ENCODE data around the gene SCUBE1. TPM values are rescaled to one million over a fixed set of nuclear protein-coding genes. Genes with fewer than 3 reads are reported as not detected.
"Not testable (repeated sequence)": the region's sequence is repeated elsewhere in the genome, so short reads cannot be mapped to it uniquely, and the experiment has no call there.

The SCUBE1 gene
- total RNA-seq, 4 donors from 2014 or later = 0.68 to 6.4 (median 1.7) TPM

DNA sequence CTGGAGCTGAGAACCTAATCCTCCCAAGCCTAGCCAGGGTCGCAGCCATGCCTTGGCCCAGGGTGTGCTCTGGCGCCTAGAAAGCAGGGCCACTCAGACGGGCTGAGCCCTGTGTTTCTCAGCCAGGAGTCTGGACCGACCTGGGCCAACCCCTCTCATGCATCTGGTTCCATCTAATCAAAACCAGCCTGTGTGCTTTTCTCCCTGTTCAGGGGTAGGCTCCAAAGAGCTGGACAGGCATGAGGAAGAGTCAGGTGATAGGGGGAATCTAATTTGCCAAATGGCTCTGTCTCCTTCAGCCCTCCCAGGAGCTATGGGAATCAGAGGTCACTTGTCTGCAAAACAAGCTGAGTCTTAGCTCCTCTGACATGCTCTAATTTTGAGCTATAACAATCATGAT is 55.7 kb downstream of the SCUBE1 start:
- intact Hi-C loops (cut with DNase I; ENCODE audit: low total_unique reads) = no loop called here
- in situ Hi-C loops (cut with MboI; ENCODE audit: low pct_ligation_motif_present in 1 of 4, low pct_unique_long_range_greater_than_20kb in 1 of 4, low sequenced_read_pairs in 3 of 4) = no loop called here
- WGBS, 2 donors (ENCODE audit: low coverage in 1 of 2) = 82% methylated on average over 4 of the region's 4 CpGs; no CpG with 5 or more reads in 1 of the 2 donors
- Histone ChIP-seq H3K4me1 (peaks cover 0 to 25% (median 17%) of the 10 kb centered on the region in 4 donors), H3K4me3 (no peak overlapping the region), H3K9me3 (no peaks in the 10 kb centered on the region), H3K27me3 (no peaks in the 10 kb centered on the region), H3K27ac (no peak overlapping the region), H3K36me3 (no peaks in the 10 kb centered on the region)
- DNase-seq = no peak
- TF ChIP-seq POLR2A (IDR thresholded peaks at IDR 0.05) (no peak), CTCF (IDR thresholded peaks at IDR 0.05) (no peak), POLR2AphosphoS5 (IDR thresholded peaks at IDR 0.05) (no peak), EP300 (IDR thresholded peaks at IDR 0.05; ENCODE audit: low read depth) (no peak)

DNA sequence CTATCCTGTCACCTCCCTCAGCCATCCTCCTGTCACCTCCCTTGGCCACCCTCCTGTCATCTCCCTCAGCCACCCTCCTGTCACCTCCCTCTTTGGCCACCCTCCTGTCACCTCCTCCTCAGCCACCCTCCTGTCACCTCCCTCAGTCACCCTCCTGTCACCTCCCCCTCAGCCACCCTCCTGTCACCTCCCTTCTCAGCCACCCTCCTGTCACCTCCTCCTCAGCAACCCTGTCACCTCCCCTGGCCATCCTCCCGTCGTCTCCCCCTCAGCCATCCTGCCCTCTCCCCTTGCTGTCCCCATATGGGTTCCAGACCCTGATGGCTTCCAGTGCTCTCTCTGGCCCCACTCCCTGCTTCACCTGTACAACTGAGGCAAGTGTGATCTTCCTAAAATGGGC is 61.8 kb downstream of the SCUBE1 start:
- in situ Hi-C loops (cut with MboI; ENCODE audit: low pct_ligation_motif_present in 1 of 4, low pct_unique_long_range_greater_than_20kb in 1 of 4, low sequenced_read_pairs in 3 of 4) = no loop called here

DNA sequence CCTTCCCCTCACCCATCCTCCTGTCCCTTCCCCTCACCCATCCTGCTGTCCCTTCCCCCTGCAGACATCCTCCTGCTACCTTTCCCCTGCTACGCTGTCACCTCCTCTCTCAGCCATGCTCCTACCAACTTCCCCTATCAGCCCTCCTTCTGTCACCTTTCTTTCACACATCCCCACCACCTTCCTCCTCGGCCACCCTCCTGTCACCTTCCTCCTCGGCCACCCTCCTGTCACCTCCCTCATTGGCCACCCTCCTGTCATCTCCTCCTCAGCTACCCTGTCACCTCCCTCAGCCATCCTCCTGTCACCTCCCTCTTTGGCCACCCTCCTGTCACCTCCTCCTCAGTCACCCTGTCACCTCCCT is 62.7 kb downstream of the SCUBE1 start:
- H3K36me3 ChIP-seq; in situ Hi-C loops (cut with MboI; ENCODE audit: low pct_ligation_motif_present in 1 of 4, low pct_unique_long_range_greater_than_20kb in 1 of 4, low sequenced_read_pairs in 3 of 4); intact Hi-C loops (cut with DNase I; ENCODE audit: low total_unique reads): not testable (repeated sequence)

More for the DNA sequence above, 61.8 kb downstream of the SCUBE1 start:
- Histone ChIP-seq H3K4me3 (no peak overlapping the region), H3K27ac (no peak overlapping the region), H3K4me1 (peaks cover 4 to 14% (median 9%) of the 10 kb centered on the region in 4 donors), H3K9me3 (no peaks in the 10 kb centered on the region), H3K36me3 (no peaks in the 10 kb centered on the region), H3K27me3 (no peaks in the 10 kb centered on the region)
- TF ChIP-seq POLR2A (IDR thresholded peaks at IDR 0.05) (no peak), POLR2AphosphoS5 (IDR thresholded peaks at IDR 0.05) (no peak), CTCF (IDR thresholded peaks at IDR 0.05) (no peak), EP300 (IDR thresholded peaks at IDR 0.05; ENCODE audit: low read depth) (no peak)
- intact Hi-C loops (cut with DNase I; ENCODE audit: low total_unique reads) = no loop called here
- DNase-seq = no peak
- WGBS, 2 donors (ENCODE audit: low coverage in 1 of 2) = 60 to 91% methylated on average over 2 of the region's 2 CpGs

DNA sequence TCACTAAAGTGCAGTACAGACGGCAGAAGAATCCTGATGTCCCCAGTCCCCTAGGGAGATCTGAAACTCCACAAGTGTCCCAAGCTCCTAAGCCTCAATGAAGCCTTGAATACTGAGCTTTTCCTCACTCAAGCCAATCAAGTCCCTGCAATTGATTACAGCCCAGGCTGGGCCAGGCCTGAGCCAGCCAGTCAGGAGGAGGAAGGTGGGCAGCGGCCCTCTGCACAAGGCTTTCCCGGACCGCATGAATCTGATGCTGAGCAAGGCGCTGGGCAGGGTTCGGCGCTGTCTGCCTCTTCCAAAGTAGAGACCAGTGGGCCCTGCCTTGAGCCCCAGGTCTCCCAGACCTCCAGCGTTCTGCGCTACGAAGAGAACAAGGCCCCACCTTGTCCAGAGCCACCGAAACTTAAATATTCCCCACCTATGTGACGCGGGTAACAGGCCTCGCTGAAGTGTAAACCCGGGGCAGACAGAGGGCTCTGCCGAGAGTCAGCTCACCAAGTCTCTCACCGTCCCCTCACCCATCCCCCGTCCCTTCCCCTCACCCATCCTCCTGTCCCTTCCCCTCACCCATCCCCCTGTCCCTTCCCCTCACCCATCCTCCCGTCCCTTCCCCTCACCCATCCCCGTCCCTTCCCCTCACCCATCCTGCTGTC is 63.2 kb downstream of the SCUBE1 start:
- Histone ChIP-seq H3K36me3 (no peaks in the 10 kb centered on the region), H3K27me3 (no peaks in the 10 kb centered on the region), H3K4me3 (no peak overlapping the region), H3K9me3 (no peaks in the 10 kb centered on the region), H3K27ac (no peak overlapping the region), H3K4me1 (peaks cover 4 to 14% (median 9%) of the 10 kb centered on the region in 4 donors)
- no peak for DNase-seq
- intact Hi-C loops (cut with DNase I; ENCODE audit: low total_unique reads) (loop anchor here (5.0 to 10.0 kb wide), 2 partner anchors 105 to 1733 kb away; no protein-coding TSS in a partner anchor), in situ Hi-C loops (cut with MboI; ENCODE audit: low pct_ligation_motif_present in 1 of 4, low pct_unique_long_range_greater_than_20kb in 1 of 4, low sequenced_read_pairs in 3 of 4) (loop anchor here in 3 of 4 donors (10.0 kb wide), 3 partner anchors 65 to 105 kb away; partner anchors contain the start of gene SCUBE1 (in 2 of the 3))
- WGBS, 2 donors (ENCODE audit: low coverage in 1 of 2) = 64 to 88% methylated on average over 6 to 19 of the region's 20 CpGs
- TF ChIP-seq CTCF (IDR thresholded peaks at IDR 0.05) (no peak), POLR2AphosphoS5 (IDR thresholded peaks at IDR 0.05) (no peak), POLR2A (IDR thresholded peaks at IDR 0.05) (no peak), EP300 (IDR thresholded peaks at IDR 0.05; ENCODE audit: low read depth) (no peak)

More for the DNA sequence above, 62.7 kb downstream of the SCUBE1 start:
- H3K27ac ChIP-seq, H3K4me3 ChIP-seq, DNase-seq, H3K9me3 ChIP-seq, H3K27me3 ChIP-seq: not testable (repeated sequence)
- 67% methylated on average over 3 of the region's 3 CpGs; no CpG with 5 or more reads in 1 of the 2 donors for WGBS, 2 donors (ENCODE audit: low coverage in 1 of 2)
- H3K4me1 ChIP-seq = peaks cover 4 to 14% (median 9%) of the 10 kb centered on the region in 4 donors
